Measurements from ENCODE around the gene FAM227A.

The FAM227A gene

DNA sequence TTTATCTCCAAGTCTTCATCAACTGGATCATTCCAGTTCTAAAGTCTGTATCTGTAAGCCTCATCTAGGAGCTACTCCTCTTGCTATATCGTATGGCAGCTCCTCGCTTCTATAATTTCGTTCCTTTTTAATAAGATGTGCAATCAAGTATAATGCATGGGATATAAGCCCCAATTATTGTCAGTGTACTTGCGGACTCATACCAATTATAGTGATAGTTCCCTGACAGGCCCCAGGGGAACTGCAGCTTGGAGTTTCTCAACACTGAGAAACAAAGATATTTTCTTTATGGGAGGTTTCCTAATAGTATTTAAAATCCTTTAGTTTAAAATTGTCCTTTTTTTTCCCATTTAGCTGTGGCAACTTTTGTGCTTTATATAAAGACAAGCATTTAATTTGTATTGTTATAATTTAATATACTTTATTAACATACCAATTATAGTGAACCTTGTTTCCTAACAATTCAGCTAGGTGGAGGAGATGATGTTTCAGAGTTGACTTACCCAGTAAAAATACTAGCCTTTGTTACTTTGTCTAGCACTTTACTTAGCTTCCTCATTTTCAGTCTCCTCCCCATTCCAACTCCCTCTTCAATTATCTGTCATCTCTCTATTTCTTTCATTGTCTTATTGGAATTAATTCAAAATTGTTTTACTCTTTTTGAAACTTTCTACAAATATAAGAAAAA, 124.8 kb downstream of the FAM227A start:
- DNase-seq (ENCODE audit: low read depth): no peak
